Keratinocyte (primary cell): ENCODE data around the gene ZACN. TPM values are rescaled to one million over a fixed set of nuclear protein-coding genes. Genes with fewer than 3 reads are reported as not detected.

ENCODE experiments used
- DNase-seq: peaks from one replicate; pipeline ENCODE4 v3.0.0-alpha.2; 2011; ENCODE audit warnings: low read depth, missing footprints, low spot score
- FAIRE-seq: peaks from 2 replicates; lab custom pipeline; 2011; peaks lifted over from hg19 to GRCh38; lab: Jason Lieb, UNC
- H2AFZ ChIP-seq: 2 replicates; pipeline ENCODE4 v1.6.0; 2012; ENCODE audit warnings: low read length, control low read depth, inconsistent platforms; ENCODE audit not compliant: control insufficient read depth
- H3K27ac ChIP-seq: 2 replicates; pipeline ENCODE4 v1.5.1; 2011; ENCODE audit warnings: low read length; ENCODE audit not compliant: control insufficient read depth, insufficient read depth
- H3K27me3 ChIP-seq: 3 replicates; pipeline ENCODE4 v1.6.0; 2011; ENCODE audit warnings: low read length; ENCODE audit not compliant: control insufficient read depth, insufficient read depth; ENCODE audit errors: extremely low read depth
- H3K36me3 ChIP-seq, 2 experiments: 2 replicates in 1 of 2; 3 replicates in 1 of 2; pipeline ENCODE4 v1.5.1; 2011; ENCODE audit warnings: low read length in 2 of 2, mild to moderate bottlenecking in 1 of 2; ENCODE audit not compliant: control insufficient read depth in 2 of 2, insufficient read depth in 2 of 2; ENCODE audit errors: extremely low read depth in 1 of 2
- H3K4me1 ChIP-seq: 3 replicates; pipeline ENCODE4 v1.5.1; 2011; ENCODE audit warnings: low read length; ENCODE audit not compliant: control insufficient read depth, insufficient read depth; ENCODE audit errors: extremely low read depth
- H3K4me2 ChIP-seq: 3 replicates; pipeline ENCODE4 v1.6.0; 2011; ENCODE audit warnings: low read depth, low read length; ENCODE audit not compliant: control insufficient read depth, insufficient read depth; ENCODE audit errors: extremely low read depth
- H3K4me3 ChIP-seq, 3 experiments: fragments of 200-600 bp in 1 of 3; sonication (generic) in 1 of 3; 2 replicates in 2 of 3; 3 replicates in 1 of 3; pipeline ENCODE4 v1.5.1; 2011 to 2016; ENCODE audit warnings: low read length in 3 of 3, mild to moderate bottlenecking in 3 of 3, control low read depth in 2 of 3, inconsistent platforms in 1 of 3, low read depth in 1 of 3, mixed read lengths in 1 of 3, mixed run types in 1 of 3, moderate library complexity in 1 of 3; ENCODE audit not compliant: control insufficient read depth in 2 of 3, insufficient read depth in 2 of 3; ENCODE audit errors: extremely low read depth in 1 of 3
- H3K79me2 ChIP-seq: 2 replicates; pipeline ENCODE4 v1.6.0; 2012; ENCODE audit warnings: low read length; ENCODE audit not compliant: control insufficient read depth, insufficient read depth
- H3K9ac ChIP-seq: 3 replicates; pipeline ENCODE4 v1.6.0; 2011; ENCODE audit warnings: low read length; ENCODE audit not compliant: control insufficient read depth, insufficient read depth; ENCODE audit errors: extremely low read depth
- H3K9me1 ChIP-seq: 3 replicates; pipeline ENCODE4 v1.6.0; 2011; ENCODE audit warnings: low read length; ENCODE audit not compliant: control insufficient read depth, insufficient read depth; ENCODE audit errors: extremely low read depth
- H3K9me3 ChIP-seq: 2 replicates; pipeline ENCODE4 v1.5.1; 2012; ENCODE audit warnings: low read depth, low read length; ENCODE audit not compliant: control insufficient read depth
- H4K20me1 ChIP-seq: 3 replicates; pipeline ENCODE4 v1.6.0; 2011; ENCODE audit warnings: low read length; ENCODE audit not compliant: control insufficient read depth, insufficient read depth; ENCODE audit errors: extremely low read depth
- CTCF ChIP-seq, 3 experiments: IDR thresholded peaks in 1 of 3; conservative IDR thresholded peaks in 1 of 3; optimal IDR thresholded peaks in 1 of 3; 2 replicates in 2 of 3; 3 replicates in 1 of 3; pipeline versions ENCODE3 to v1.5.1; 2011; ENCODE audit warnings: low read length in 3 of 3, mild to moderate bottlenecking in 3 of 3, moderate library complexity in 2 of 3, control low read depth in 1 of 3, inconsistent platforms in 1 of 3; ENCODE audit not compliant: insufficient read depth in 2 of 3; ENCODE audit errors: extremely low read depth in 1 of 3
- EZH2 ChIP-seq: IDR thresholded peaks from one replicate; pipeline ENCODE4 v1.6.1; 2012; ENCODE audit warnings: inconsistent platforms, mild to moderate bottlenecking, low read length, moderate library complexity
- dilution Hi-C: fragments of 300-500 bp; cut with MboI; formaldehyde crosslinking; loops from one replicate; pipeline ENCODE4 v1.7.0; 2020; ENCODE audit warnings: low sequenced_read_pairs; ENCODE audit not compliant: extremely low pct_ligation_motif_present
- polyA plus RNA-seq, 5 experiments: library from polyadenylated mRNA; depleted of rRNA in 3 of 5; stranded (reverse) in 3 of 5; stranded (forward) in 1 of 5; unstranded in 1 of 5; fragments of >200 nt; gene quantifications; 1 replicate in 1 of 5; 2 replicates in 3 of 5; 3 replicates in 1 of 5; pipeline versions ENCODE4 v1.2.1 to v1.2.3, GENCODE V29; 2011 to 2012; ENCODE audit warnings: missing spikeins in 2 of 5, low read depth in 1 of 5, low replicate concordance in 1 of 5

The ZACN gene
- polyA plus RNA-seq, 1 donor (not counting 4 experiments of a cell fraction or from before 2014, with no cell fraction given): not detected

- DNase-seq: no peak
- no peak for TF ChIP-seq EZH2
- Histone ChIP-seq H3K9me1 (peaks cover 2% of the 10 kb centered on the region), H3K27me3 (no peaks in the 10 kb centered on the region), H3K79me2 (no peaks in the 10 kb centered on the region), H3K27ac (no peak overlapping the region), H3K4me1 (no peaks in the 10 kb centered on the region), H3K36me3 (peaks cover 26 to 48% of the 10 kb centered on the region in 2 experiments), H2AFZ (no peak overlapping the region), H4K20me1 (no peaks in the 10 kb centered on the region), H3K4me2 (no peak overlapping the region), H3K4me3 (no peak overlapping the region), H3K9ac (no peak overlapping the region), H3K9me3 (no peaks in the 10 kb centered on the region)
- FAIRE-seq: no peak
- dilution Hi-C loops: no loop called here
Observed at GRCh38 chr17:76090517-76091129, 11.6 kb downstream of the ZACN start.

DNA sequence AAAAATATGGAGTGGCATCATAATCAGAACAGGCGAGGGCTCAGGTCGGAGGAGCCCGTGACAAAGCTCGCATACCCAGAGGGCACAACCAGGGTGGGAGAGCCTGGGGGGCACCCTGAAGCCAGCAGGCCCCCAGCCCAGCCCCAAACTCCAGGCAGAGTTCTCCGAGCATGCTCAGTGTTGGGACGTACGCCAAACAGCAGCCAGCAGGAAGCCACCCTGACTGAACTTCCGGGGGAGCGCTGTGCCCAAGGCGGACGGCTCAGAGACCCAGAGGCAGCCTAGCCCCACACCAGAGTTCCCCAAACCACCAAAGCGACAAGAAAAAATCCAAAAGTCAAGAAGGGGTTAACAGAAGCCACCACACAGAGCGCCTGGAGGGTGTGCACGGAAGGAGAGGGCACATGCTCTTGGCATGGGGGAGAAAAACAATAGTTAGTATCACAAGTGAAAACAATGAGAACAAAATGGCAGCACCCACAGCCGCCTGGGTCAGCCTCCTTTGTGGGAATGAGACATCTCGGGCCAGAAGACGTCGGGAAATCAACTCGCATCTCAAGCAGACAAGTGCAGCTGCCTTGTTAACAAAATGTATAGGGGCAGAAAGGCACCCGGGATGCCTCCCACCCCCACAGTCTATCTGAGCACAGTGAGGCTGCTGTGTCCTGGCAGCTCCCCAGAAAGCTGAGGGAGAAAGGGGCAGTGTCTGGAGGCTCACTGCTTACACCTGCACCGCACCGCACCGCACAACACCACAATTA is 12.7 kb downstream of the ZACN start:
- Histone ChIP-seq H2AFZ (no peak overlapping the region), H3K36me3 (peaks cover 29 to 50% of the 10 kb centered on the region in 2 experiments), H3K79me2 (no peaks in the 10 kb centered on the region), H3K27ac (no peak overlapping the region), H3K9me3 (no peaks in the 10 kb centered on the region), H3K27me3 (no peaks in the 10 kb centered on the region), H3K4me1 (no peaks in the 10 kb centered on the region), H3K9me1 (peaks cover 2% of the 10 kb centered on the region), H3K9ac (no peak overlapping the region), H4K20me1 (no peaks in the 10 kb centered on the region), H3K4me2 (no peak overlapping the region), H3K4me3 (no peak overlapping the region)
- dilution Hi-C loops: no loop called here
- no peak for TF ChIP-seq EZH2
- no peak for DNase-seq
- FAIRE-seq: no peak

- no peak for TF ChIP-seq CTCF (optimal IDR thresholded peaks at IDR 0.05 in 1 of 3, IDR thresholded peaks at IDR 0.05 in 1 of 3, conservative IDR thresholded peaks at IDR 0.05 in 1 of 3; ENCODE audit: extremely low read depth in 1 of 3, insufficient read depth in 2 of 3, low read length in 3 of 3)
- no peak for TF ChIP-seq EZH2
Observed at GRCh38 chr17:76092526-76093413, 13.8 kb downstream of the ZACN start.

More at GRCh38 chr17:76092526-76093413, 13.8 kb downstream of the ZACN start:
- no peak overlapping the region for H3K9ac ChIP-seq
- no peaks in the 10 kb centered on the region for H3K27me3 ChIP-seq
- dilution Hi-C loops: no loop called here
- H3K9me3 ChIP-seq: no peaks in the 10 kb centered on the region
- H3K79me2 ChIP-seq: no peaks in the 10 kb centered on the region
- H4K20me1 ChIP-seq: no peaks in the 10 kb centered on the region
- no peak overlapping the region for H2AFZ ChIP-seq
- H3K4me3 ChIP-seq: no peak overlapping the region
- H3K36me3 ChIP-seq: peaks cover 34 to 48% of the 10 kb centered on the region in 2 experiments
- DNase-seq (no peak), FAIRE-seq (no peak)
- H3K4me1 ChIP-seq: no peaks in the 10 kb centered on the region
- H3K9me1 ChIP-seq: peaks cover 2% of the 10 kb centered on the region
- H3K27ac ChIP-seq: no peak overlapping the region
- no peak overlapping the region for H3K4me2 ChIP-seq
